Vagina (tissue), 2 donors: ENCODE results near the gene CUL4A.

ENCODE experiments used
- POLR2A ChIP-seq, 2 donors: fragments of 450-650 bp; IDR thresholded peaks; one replicate each; pipeline ENCODE4 v1.6.1; 2017; ENCODE audit warnings: antibody characterized with exemption in 2 of 2, mild to moderate bottlenecking in 2 of 2, moderate library complexity in 2 of 2
- TF ChIP-seq, protein P1 (sequence below), 3 experiments: fragments of 450-650 bp in 2 of 3; fragments of 200-600 bp in 1 of 3; sonication (generic) in 1 of 3; IDR thresholded peaks; one replicate each; pipeline ENCODE4 v1.5.1; 2017 to 2019; ENCODE audit warnings: antibody characterized with exemption in 3 of 3, mild to moderate bottlenecking in 2 of 3, moderate library complexity in 2 of 3

DNA sequence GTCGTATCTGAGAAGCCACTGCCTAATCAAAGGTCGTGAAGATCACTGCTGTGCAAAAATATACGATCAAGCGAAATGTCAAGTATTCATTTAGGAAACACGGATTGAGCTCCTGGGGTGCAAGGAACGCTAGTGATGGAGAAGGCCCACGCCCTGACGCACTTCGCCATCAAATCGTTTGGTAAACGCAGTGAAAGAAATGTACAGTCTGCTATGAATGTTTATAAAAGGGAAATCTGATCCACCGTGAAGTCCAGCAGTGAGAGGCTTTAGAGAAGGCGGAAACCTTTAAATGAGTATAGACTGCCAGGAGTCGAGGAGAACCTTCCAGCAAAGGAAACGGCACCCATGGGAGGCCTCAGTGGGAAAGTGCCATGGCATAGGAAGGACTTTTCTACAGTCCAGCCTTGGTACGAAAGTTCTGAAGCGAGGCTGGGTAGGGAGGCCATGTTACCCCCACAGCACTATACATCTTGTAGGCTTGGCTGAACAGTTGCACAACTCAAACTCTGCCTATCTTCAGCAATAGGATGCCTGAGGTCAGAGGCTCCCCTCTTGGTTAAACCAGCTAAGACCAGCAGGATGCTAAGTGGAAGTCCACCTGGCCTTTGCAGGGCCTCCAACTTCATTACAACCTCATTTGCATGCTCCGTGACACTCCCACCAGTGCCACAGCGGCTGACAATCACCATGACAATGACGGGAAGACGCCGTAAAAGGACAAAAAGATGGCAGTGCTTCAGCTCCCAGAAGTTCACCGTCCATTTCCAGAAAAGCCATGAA lies 21.3 kb upstream of the CUL4A start:
- TF ChIP-seq POLR2A (IDR thresholded peaks at IDR 0.05): no peak
- TF ChIP-seq, protein P1, sequence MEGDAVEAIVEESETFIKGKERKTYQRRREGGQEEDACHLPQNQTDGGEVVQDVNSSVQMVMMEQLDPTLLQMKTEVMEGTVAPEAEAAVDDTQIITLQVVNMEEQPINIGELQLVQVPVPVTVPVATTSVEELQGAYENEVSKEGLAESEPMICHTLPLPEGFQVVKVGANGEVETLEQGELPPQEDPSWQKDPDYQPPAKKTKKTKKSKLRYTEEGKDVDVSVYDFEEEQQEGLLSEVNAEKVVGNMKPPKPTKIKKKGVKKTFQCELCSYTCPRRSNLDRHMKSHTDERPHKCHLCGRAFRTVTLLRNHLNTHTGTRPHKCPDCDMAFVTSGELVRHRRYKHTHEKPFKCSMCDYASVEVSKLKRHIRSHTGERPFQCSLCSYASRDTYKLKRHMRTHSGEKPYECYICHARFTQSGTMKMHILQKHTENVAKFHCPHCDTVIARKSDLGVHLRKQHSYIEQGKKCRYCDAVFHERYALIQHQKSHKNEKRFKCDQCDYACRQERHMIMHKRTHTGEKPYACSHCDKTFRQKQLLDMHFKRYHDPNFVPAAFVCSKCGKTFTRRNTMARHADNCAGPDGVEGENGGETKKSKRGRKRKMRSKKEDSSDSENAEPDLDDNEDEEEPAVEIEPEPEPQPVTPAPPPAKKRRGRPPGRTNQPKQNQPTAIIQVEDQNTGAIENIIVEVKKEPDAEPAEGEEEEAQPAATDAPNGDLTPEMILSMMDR (IDR thresholded peaks at IDR 0.05): no peak
